Peyer's patch (tissue), 4 donors: ENCODE data around the gene USH2A.

Source experiments
- POLR2A ChIP-seq, 2 donors: fragments of 450-650 bp; IDR thresholded peaks; one replicate each; pipeline ENCODE4 v1.5.1; 2017; ENCODE audit warnings: antibody characterized with exemption in 2 of 2, mild to moderate bottlenecking in 2 of 2, moderate library complexity in 2 of 2
- TF ChIP-seq, protein P1 (sequence below), 6 experiments: fragments of 450-650 bp in 4 of 6; fragments of 200-600 bp in 2 of 6; sonication (generic) in 1 of 6; IDR thresholded peaks; one replicate each; pipeline ENCODE4 v1.5.1; 2017 to 2019; ENCODE audit warnings: antibody characterized with exemption in 6 of 6, mild to moderate bottlenecking in 3 of 6, moderate library complexity in 1 of 6

DNA sequence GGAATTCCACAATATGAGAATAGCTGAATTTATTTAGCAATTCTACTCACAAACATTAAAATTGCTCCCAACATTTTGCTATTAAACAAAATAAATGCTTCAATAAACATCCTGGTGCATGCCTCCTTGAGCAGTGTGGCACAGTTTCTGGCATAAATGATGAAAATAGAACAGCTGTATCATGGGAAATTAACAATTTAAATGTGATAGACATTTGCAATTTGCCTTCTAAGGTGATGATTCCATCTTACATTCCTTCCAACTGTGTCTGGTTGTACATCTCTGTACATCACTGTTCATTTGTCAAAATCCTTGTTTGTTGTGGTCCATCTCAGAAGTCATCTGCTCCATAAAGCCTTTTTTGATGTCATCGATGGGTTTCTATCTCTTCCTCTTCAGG lies 657.4 kb downstream of the USH2A start:
- TF ChIP-seq, protein P1, sequence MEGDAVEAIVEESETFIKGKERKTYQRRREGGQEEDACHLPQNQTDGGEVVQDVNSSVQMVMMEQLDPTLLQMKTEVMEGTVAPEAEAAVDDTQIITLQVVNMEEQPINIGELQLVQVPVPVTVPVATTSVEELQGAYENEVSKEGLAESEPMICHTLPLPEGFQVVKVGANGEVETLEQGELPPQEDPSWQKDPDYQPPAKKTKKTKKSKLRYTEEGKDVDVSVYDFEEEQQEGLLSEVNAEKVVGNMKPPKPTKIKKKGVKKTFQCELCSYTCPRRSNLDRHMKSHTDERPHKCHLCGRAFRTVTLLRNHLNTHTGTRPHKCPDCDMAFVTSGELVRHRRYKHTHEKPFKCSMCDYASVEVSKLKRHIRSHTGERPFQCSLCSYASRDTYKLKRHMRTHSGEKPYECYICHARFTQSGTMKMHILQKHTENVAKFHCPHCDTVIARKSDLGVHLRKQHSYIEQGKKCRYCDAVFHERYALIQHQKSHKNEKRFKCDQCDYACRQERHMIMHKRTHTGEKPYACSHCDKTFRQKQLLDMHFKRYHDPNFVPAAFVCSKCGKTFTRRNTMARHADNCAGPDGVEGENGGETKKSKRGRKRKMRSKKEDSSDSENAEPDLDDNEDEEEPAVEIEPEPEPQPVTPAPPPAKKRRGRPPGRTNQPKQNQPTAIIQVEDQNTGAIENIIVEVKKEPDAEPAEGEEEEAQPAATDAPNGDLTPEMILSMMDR (IDR thresholded peaks at IDR 0.05), result no peak
- TF ChIP-seq POLR2A (IDR thresholded peaks at IDR 0.05), result no peak
